DOHH2 (cell line): Measurements from ENCODE around the gene CSMD2.

Experiments
- H3F3A ChIP-seq: fragments of 200-600 bp; sonication (generic), shearing (Covaris generic); 2 replicates; pipeline ENCODE4 v1.6.0; 2016; ENCODE audit warnings: antibody characterized with exemption, mild to moderate bottlenecking; ENCODE audit not compliant: control insufficient read depth, insufficient read depth
- H3K27ac ChIP-seq: fragments of 200-600 bp; sonication (generic); 2 replicates; pipeline ENCODE4 v1.5.1; 2014; ENCODE audit warnings: low read depth, mild to moderate bottlenecking, low read length, moderate library complexity
- H3K27me3 ChIP-seq: fragments of 200-600 bp; sonication (generic); 2 replicates; pipeline ENCODE4 v1.6.1; 2014; ENCODE audit warnings: mild to moderate bottlenecking, low read length, mixed read lengths; ENCODE audit not compliant: control insufficient read depth
- H3K36me3 ChIP-seq: fragments of 200-600 bp; sonication (generic); 2 replicates; pipeline ENCODE4 v1.6.1; 2014; ENCODE audit warnings: mild to moderate bottlenecking, low read length, moderate library complexity, mixed read lengths; ENCODE audit not compliant: control insufficient read depth
- H3K4me1 ChIP-seq: fragments of 200-600 bp; sonication (generic); 2 replicates; pipeline ENCODE4 v1.6.1; 2014; ENCODE audit warnings: mild to moderate bottlenecking, low read length, mixed read lengths; ENCODE audit not compliant: control insufficient read depth
- H3K4me2 ChIP-seq: fragments of 200-600 bp; sonication (generic); 2 replicates; pipeline ENCODE4 v1.6.0; 2014; ENCODE audit warnings: mild to moderate bottlenecking, low read length, moderate library complexity
- H3K4me3 ChIP-seq: fragments of 200-600 bp; sonication (generic); 2 replicates; pipeline ENCODE4 v1.5.1; 2014; ENCODE audit warnings: mild to moderate bottlenecking, low read length, mixed read lengths
- H3K79me2 ChIP-seq: fragments of 200-600 bp; sonication (generic); 2 replicates; pipeline ENCODE4 v1.6.1; 2014; ENCODE audit warnings: mild to moderate bottlenecking, low read length, mixed read lengths; ENCODE audit not compliant: control insufficient read depth
- H3K9me2 ChIP-seq: fragments of 200-600 bp; sonication (generic); replicated peaks from 2 replicates; pipeline ENCODE4 v1.6.1; 2014; ENCODE audit warnings: mild to moderate bottlenecking, low read length, mixed read lengths; ENCODE audit not compliant: control insufficient read depth
- H3K9me3 ChIP-seq: fragments of 200-600 bp; sonication (generic); 2 replicates; pipeline ENCODE4 v1.6.1; 2014; ENCODE audit warnings: antibody characterized with exemption, low read length, mixed read lengths; ENCODE audit not compliant: control insufficient read depth, insufficient read depth
- H4K20me1 ChIP-seq: fragments of 200-600 bp; sonication (generic); 2 replicates; pipeline ENCODE4 v1.6.0; 2014; ENCODE audit warnings: low read depth, mild to moderate bottlenecking, antibody characterized with exemption, low read length, moderate library complexity; ENCODE audit not compliant: control insufficient read depth, insufficient read depth
- EZH2phosphoT487 ChIP-seq: fragments of 200-600 bp; sonication (generic); IDR thresholded peaks from 2 replicates; pipeline ENCODE4 v1.6.1; 2017; ENCODE audit warnings: borderline replicate concordance, mild to moderate bottlenecking, antibody characterized with exemption, low read length, moderate library complexity, mixed read lengths
- TF ChIP-seq, protein P1 (sequence below): fragments of 200-600 bp; sonication (generic); IDR thresholded peaks from one replicate; pipeline ENCODE4 v1.5.1; 2014; ENCODE audit warnings: antibody characterized with exemption, mild to moderate bottlenecking, low read depth, low read length; ENCODE audit not compliant: poor library complexity, severe bottlenecking

CSMD2 gene

DNA sequence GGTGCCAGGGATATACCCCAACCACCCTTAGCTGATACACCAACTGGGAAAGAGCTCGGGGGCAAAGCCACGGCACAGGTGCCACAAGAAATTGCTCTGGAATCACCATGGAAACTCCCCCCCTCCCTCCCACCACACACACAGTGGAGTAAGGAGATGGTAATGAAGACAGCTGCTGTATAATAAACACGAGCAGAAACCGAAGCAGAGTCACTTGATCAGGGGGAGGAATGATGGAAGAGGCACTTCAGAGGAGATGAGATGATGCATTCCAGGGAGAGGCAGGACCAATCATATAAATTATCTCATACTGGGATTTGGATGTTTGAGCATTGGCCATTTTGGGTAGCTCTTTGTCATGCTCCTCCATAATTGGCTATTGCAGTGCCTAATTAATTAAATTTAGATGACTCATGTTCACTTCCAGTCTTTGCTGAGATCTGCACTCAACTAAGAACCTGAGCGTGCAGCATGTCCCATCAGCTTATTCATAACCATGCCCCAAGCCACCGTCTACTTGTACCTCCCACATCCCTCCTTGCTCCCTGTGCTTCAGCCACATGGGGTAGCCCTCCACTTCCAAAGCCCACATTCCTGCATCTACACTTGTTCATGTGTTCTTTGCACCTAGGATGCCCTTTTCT lies 503.1 kb downstream of the CSMD2 start:
- Histone ChIP-seq H3K4me2 (no peak overlapping the region), H3K9me3 (no peaks in the 10 kb centered on the region), H3K4me3 (no peak overlapping the region), H4K20me1 (no peaks in the 10 kb centered on the region), H3K27me3 (no peaks in the 10 kb centered on the region), H3K36me3 (no peaks in the 10 kb centered on the region), H3K4me1 (no peaks in the 10 kb centered on the region), H3K27ac (no peak overlapping the region), H3F3A (no peaks in the 10 kb centered on the region), H3K9me2 (no peaks in the 10 kb centered on the region), H3K79me2 (no peaks in the 10 kb centered on the region)
- no peak for TF ChIP-seq EZH2phosphoT487
- TF ChIP-seq, protein P1, sequence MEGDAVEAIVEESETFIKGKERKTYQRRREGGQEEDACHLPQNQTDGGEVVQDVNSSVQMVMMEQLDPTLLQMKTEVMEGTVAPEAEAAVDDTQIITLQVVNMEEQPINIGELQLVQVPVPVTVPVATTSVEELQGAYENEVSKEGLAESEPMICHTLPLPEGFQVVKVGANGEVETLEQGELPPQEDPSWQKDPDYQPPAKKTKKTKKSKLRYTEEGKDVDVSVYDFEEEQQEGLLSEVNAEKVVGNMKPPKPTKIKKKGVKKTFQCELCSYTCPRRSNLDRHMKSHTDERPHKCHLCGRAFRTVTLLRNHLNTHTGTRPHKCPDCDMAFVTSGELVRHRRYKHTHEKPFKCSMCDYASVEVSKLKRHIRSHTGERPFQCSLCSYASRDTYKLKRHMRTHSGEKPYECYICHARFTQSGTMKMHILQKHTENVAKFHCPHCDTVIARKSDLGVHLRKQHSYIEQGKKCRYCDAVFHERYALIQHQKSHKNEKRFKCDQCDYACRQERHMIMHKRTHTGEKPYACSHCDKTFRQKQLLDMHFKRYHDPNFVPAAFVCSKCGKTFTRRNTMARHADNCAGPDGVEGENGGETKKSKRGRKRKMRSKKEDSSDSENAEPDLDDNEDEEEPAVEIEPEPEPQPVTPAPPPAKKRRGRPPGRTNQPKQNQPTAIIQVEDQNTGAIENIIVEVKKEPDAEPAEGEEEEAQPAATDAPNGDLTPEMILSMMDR, result no peak

GRCh38 chr1:33660956-33661355 lies 504.1 kb downstream of the CSMD2 start:
- H3K36me3 ChIP-seq, result no peaks in the 10 kb centered on the region
- TF ChIP-seq EZH2phosphoT487, result no peak
- TF ChIP-seq, protein P1, result no peak
- no peaks in the 10 kb centered on the region for H3K9me3 ChIP-seq
- no peaks in the 10 kb centered on the region for H3F3A ChIP-seq
- no peak overlapping the region for H3K4me3 ChIP-seq
- H3K27ac ChIP-seq, result no peak overlapping the region
- no peaks in the 10 kb centered on the region for H3K79me2 ChIP-seq
- no peaks in the 10 kb centered on the region for H3K9me2 ChIP-seq
- H3K27me3 ChIP-seq, result no peaks in the 10 kb centered on the region
- H3K4me2 ChIP-seq, result no peak overlapping the region
- no peaks in the 10 kb centered on the region for H3K4me1 ChIP-seq
- no peaks in the 10 kb centered on the region for H4K20me1 ChIP-seq

- H3K4me2 ChIP-seq, result no peak overlapping the region
- no peaks in the 10 kb centered on the region for H3K36me3 ChIP-seq
- no peaks in the 10 kb centered on the region for H3K27me3 ChIP-seq
- TF ChIP-seq, protein P1, result no peak
- no peak for TF ChIP-seq EZH2phosphoT487
- H3K9me2 ChIP-seq, result no peaks in the 10 kb centered on the region
- H3K9me3 ChIP-seq, result no peaks in the 10 kb centered on the region
- no peaks in the 10 kb centered on the region for H3K79me2 ChIP-seq
- H3F3A ChIP-seq, result no peaks in the 10 kb centered on the region
- H3K4me3 ChIP-seq, result no peak overlapping the region
- no peaks in the 10 kb centered on the region for H4K20me1 ChIP-seq
- H3K4me1 ChIP-seq, result no peaks in the 10 kb centered on the region
- H3K27ac ChIP-seq, result no peak overlapping the region
These were observed 504.8 kb downstream of the CSMD2 start for GRCh38 chr1:33660244-33660643.
